ENCODE data around the gene KNDC1.

The KNDC1 gene

GRCh38 chr10:133201151-133201947 is 41.3 kb downstream of the KNDC1 start:
- H3K14ac ChIP-seq (ENCODE audit: low read length), result peak overlapping the region; percentile 82
- no peak overlapping the region for H2AFZ ChIP-seq (ENCODE audit: low read length)
- peaks cover 2% of the 10 kb centered on the region for H3K79me1 ChIP-seq (ENCODE audit: low read depth, low read length)
- no peak for DNase-seq (ENCODE audit: low spot score)
- H2BK120ac ChIP-seq (ENCODE audit: low read depth, low read length), result no peak overlapping the region
- H3K4me3 ChIP-seq (ENCODE audit: low read length in 2 of 2), result no peak overlapping the region
- peak overlapping the region; percentile 73 for H3K23ac ChIP-seq (ENCODE audit: low read depth, low read length, poor library complexity)
- no peaks in the 10 kb centered on the region for H3K27me3 ChIP-seq (ENCODE audit: control insufficient read depth in 3 of 3, insufficient read depth in 3 of 3, low read depth in 1 of 3, low read length in 3 of 3)
- peak overlapping the region; percentile 57 for H3K18ac ChIP-seq (ENCODE audit: low read length)
- peak overlapping the region; percentile 43 for H2BK15ac ChIP-seq (ENCODE audit: low read length)
- no peak overlapping the region for H2AK5ac ChIP-seq (ENCODE audit: low read depth, low read length)
- H2BK5ac ChIP-seq (ENCODE audit: low read length), result peak overlapping the region; percentile 60
- H3K4ac ChIP-seq (ENCODE audit: low read length), result no peak overlapping the region
- H2BK12ac ChIP-seq (ENCODE audit: low read length), result no peak overlapping the region
- H3K9ac ChIP-seq (ENCODE audit: low read depth, low read length, poor library complexity), result no peak overlapping the region
- WGBS, 2 donors (ENCODE audit: extremely low coverage in 2 of 2, insufficient read length in 2 of 2, insufficient replicate concordance in 1 of 2), result no CpG with 5 or more reads among the region's 57 CpGs
- peak overlapping the region; percentile 53 for H4K91ac ChIP-seq (ENCODE audit: low read depth, low read length, poor library complexity)
- H3K36me3 ChIP-seq (replicated peaks in 1 of 2; ENCODE audit: control insufficient read depth in 2 of 2, insufficient read depth in 2 of 2, low read length in 2 of 2), result no peaks in the 10 kb centered on the region
- no peaks in the 10 kb centered on the region for H3K9me3 ChIP-seq (replicated peaks in 1 of 2; ENCODE audit: control insufficient read depth in 2 of 2, insufficient read depth in 1 of 2, low read depth in 1 of 2, low read length in 2 of 2)
- peaks cover 2 to 4% of the 10 kb centered on the region in 2 donors for H3K4me1 ChIP-seq (ENCODE audit: control insufficient read depth in 2 of 2, insufficient read depth in 1 of 2, low read depth in 1 of 2, low read length in 2 of 2)
- H3K4me2 ChIP-seq (ENCODE audit: insufficient read depth, low read length, poor library complexity, severe bottlenecking), result no peak overlapping the region
- peak overlapping the region; percentile 17 for H4K8ac ChIP-seq (ENCODE audit: low read depth, low read length)
- H3K27ac ChIP-seq (replicated peaks; ENCODE audit: low read length), result no peak overlapping the region

GRCh38 chr10:133201948-133202725 is 42.1 kb downstream of the KNDC1 start:
- WGBS, 2 donors (ENCODE audit: extremely low coverage in 2 of 2, insufficient read length in 2 of 2, insufficient replicate concordance in 1 of 2), result no CpG with 5 or more reads among the region's 29 CpGs
- Histone ChIP-seq H3K36me3 (replicated peaks in 1 of 2; ENCODE audit: control insufficient read depth in 2 of 2, insufficient read depth in 2 of 2, low read length in 2 of 2) (no peaks in the 10 kb centered on the region), H3K9ac (ENCODE audit: low read depth, low read length, poor library complexity) (peak overlapping the region; percentile 77), H3K27ac (replicated peaks; ENCODE audit: low read length) (no peak overlapping the region), H3K79me1 (ENCODE audit: low read depth, low read length) (peaks cover 2% of the 10 kb centered on the region), H3K27me3 (ENCODE audit: control insufficient read depth in 3 of 3, insufficient read depth in 3 of 3, low read depth in 1 of 3, low read length in 3 of 3) (no peaks in the 10 kb centered on the region), H2BK12ac (ENCODE audit: low read length) (no peak overlapping the region), H3K4me1 (ENCODE audit: control insufficient read depth in 2 of 2, insufficient read depth in 1 of 2, low read depth in 1 of 2, low read length in 2 of 2) (peaks cover 2 to 4% of the 10 kb centered on the region in 2 donors), H2BK120ac (ENCODE audit: low read depth, low read length) (no peak overlapping the region), H3K4me2 (ENCODE audit: insufficient read depth, low read length, poor library complexity, severe bottlenecking) (peak overlapping the region; percentile 11), H4K91ac (ENCODE audit: low read depth, low read length, poor library complexity) (peak overlapping the region; percentile 53), H2BK5ac (ENCODE audit: low read length) (peak overlapping the region; percentile 66), H2AFZ (ENCODE audit: low read length) (peak overlapping the region; percentile 40), H3K4me3 (ENCODE audit: low read length in 2 of 2) (no peak overlapping the region), H2AK5ac (ENCODE audit: low read depth, low read length) (peak overlapping the region; percentile 63), H3K23ac (ENCODE audit: low read depth, low read length, poor library complexity) (peak overlapping the region; percentile 73), H2BK15ac (ENCODE audit: low read length) (peak overlapping the region; percentile 16), H3K14ac (ENCODE audit: low read length) (peak overlapping the region; percentile 82), H3K4ac (ENCODE audit: low read length) (no peak overlapping the region), H3K9me3 (replicated peaks in 1 of 2; ENCODE audit: control insufficient read depth in 2 of 2, insufficient read depth in 1 of 2, low read depth in 1 of 2, low read length in 2 of 2) (no peaks in the 10 kb centered on the region), H3K18ac (ENCODE audit: low read length) (peak overlapping the region; percentile 38), H4K8ac (ENCODE audit: low read depth, low read length) (no peak overlapping the region)
- no peak for DNase-seq (ENCODE audit: low spot score)

- H3K79me1 ChIP-seq (ENCODE audit: low read depth, low read length), result peaks cover 2% of the 10 kb centered on the region
- no peak overlapping the region for H2AFZ ChIP-seq (ENCODE audit: low read length)
- no peak overlapping the region for H4K8ac ChIP-seq (ENCODE audit: low read depth, low read length)
- no peak overlapping the region for H2BK15ac ChIP-seq (ENCODE audit: low read length)
- peaks cover 2 to 4% of the 10 kb centered on the region in 2 donors for H3K4me1 ChIP-seq (ENCODE audit: control insufficient read depth in 2 of 2, insufficient read depth in 1 of 2, low read depth in 1 of 2, low read length in 2 of 2)
- no peak overlapping the region for H3K27ac ChIP-seq (replicated peaks; ENCODE audit: low read length)
- no peaks in the 10 kb centered on the region for H3K9me3 ChIP-seq (replicated peaks in 1 of 2; ENCODE audit: control insufficient read depth in 2 of 2, insufficient read depth in 1 of 2, low read depth in 1 of 2, low read length in 2 of 2)
- H3K18ac ChIP-seq (ENCODE audit: low read length), result no peak overlapping the region
- H3K36me3 ChIP-seq (replicated peaks in 1 of 2; ENCODE audit: control insufficient read depth in 2 of 2, insufficient read depth in 2 of 2, low read length in 2 of 2), result no peaks in the 10 kb centered on the region
- H3K4me2 ChIP-seq (ENCODE audit: insufficient read depth, low read length, poor library complexity, severe bottlenecking), result no peak overlapping the region
- DNase-seq (ENCODE audit: low spot score), result no peak
- H2BK12ac ChIP-seq (ENCODE audit: low read length), result no peak overlapping the region
- H2AK5ac ChIP-seq (ENCODE audit: low read depth, low read length), result peak overlapping the region; percentile 63
- H3K23ac ChIP-seq (ENCODE audit: low read depth, low read length, poor library complexity), result peak overlapping the region; percentile 55
- no peak overlapping the region for H3K4me3 ChIP-seq (ENCODE audit: low read length in 2 of 2)
- H3K27me3 ChIP-seq (ENCODE audit: control insufficient read depth in 3 of 3, insufficient read depth in 3 of 3, low read depth in 1 of 3, low read length in 3 of 3), result no peaks in the 10 kb centered on the region
- H3K4ac ChIP-seq (ENCODE audit: low read length), result no peak overlapping the region
- no CpG with 5 or more reads among the region's 62 CpGs for WGBS, 2 donors (ENCODE audit: extremely low coverage in 2 of 2, insufficient read length in 2 of 2, insufficient replicate concordance in 1 of 2)
- peak overlapping the region; percentile 31 for H3K14ac ChIP-seq (ENCODE audit: low read length)
- peak overlapping the region; percentile 3 for H3K9ac ChIP-seq (ENCODE audit: low read depth, low read length, poor library complexity)
- H4K91ac ChIP-seq (ENCODE audit: low read depth, low read length, poor library complexity), result no peak overlapping the region
- H2BK120ac ChIP-seq (ENCODE audit: low read depth, low read length), result no peak overlapping the region
- H2BK5ac ChIP-seq (ENCODE audit: low read length), result peak overlapping the region; percentile 75
Measured at GRCh38 chr10:133202778-133203651, 43.0 kb downstream of the KNDC1 start.

Measured in neuronal stem cell (in vitro differentiated cells).